Motor neuron (in vitro differentiated cells): ENCODE results near the gene NLGN4X. TPM values are rescaled to one million over a fixed set of nuclear protein-coding genes. Genes with fewer than 3 reads are reported as not detected.
"Not testable (repeated sequence)": the region's sequence is repeated elsewhere in the genome, so short reads cannot be mapped to it uniquely, and the experiment has no call there.

Experiments used
- ATAC-seq, 8 experiments: fragments of 200-7000 bp; cut with Tn5 transposase; replicated peaks in 6 of 8; 2 replicates each; pipeline ENCODE4 v1.8.0; 2021; ENCODE audit warnings: mild to moderate bottlenecking in 8 of 8, moderate library complexity in 8 of 8
- H3K27ac ChIP-seq, 2 donors: fragments of 250-450 bp; sonication (Bioruptor Pico); 2 replicates each; pipeline ENCODE4 v1.9.0; 2021; ENCODE audit warnings: antibody characterized with exemption in 2 of 2, mild to moderate bottlenecking in 2 of 2, moderate library complexity in 1 of 2
- H3K4me1 ChIP-seq, 2 donors: fragments of 250-450 bp; sonication (Bioruptor Pico); replicated peaks in 1 of 2; 2 replicates each; pipeline ENCODE4 v1.6.1; 2021; ENCODE audit warnings: antibody characterized with exemption in 2 of 2, mild to moderate bottlenecking in 2 of 2, moderate library complexity in 1 of 2
- H3K4me3 ChIP-seq, 5 donors: fragments of 250-450 bp; sonication (Bioruptor Pico); 2 replicates each; pipeline ENCODE4 v1.9.0; 2021; ENCODE audit warnings: antibody characterized with exemption in 5 of 5, mild to moderate bottlenecking in 5 of 5, moderate library complexity in 4 of 5
- WGBS, 10 experiments: fragments of 450-650 bp; shearing (Covaris generic); methylation state at CpG; one replicate each; pipeline ENCODE4 v1.0.0; 2022; 5-methylcytosine and 5-hydroxymethylcytosine counted together
- in situ Hi-C, 9 experiments: fragments of 400-800 bp; cut with MboI; loops; one replicate each; pipeline ENCODE4 v1.15.0; 2021; ENCODE audit warnings: low sequenced_read_pairs in 9 of 9, low pct_unique_long_range_greater_than_20kb in 2 of 9; ENCODE audit not compliant: unreplicated experiment in 9 of 9
- total RNA-seq, 8 experiments: library from RNA; unstranded; fragments of 300-600 nt; gene quantifications; 2 replicates each; pipeline versions ENCODE4 v1.2.3 to v1.2.4, GENCODE V29; 2022

NLGN4X gene
- total RNA-seq, 8 experiments from 2014 or later, result 0.15 to 49.2 (median 20.0) TPM

DNA sequence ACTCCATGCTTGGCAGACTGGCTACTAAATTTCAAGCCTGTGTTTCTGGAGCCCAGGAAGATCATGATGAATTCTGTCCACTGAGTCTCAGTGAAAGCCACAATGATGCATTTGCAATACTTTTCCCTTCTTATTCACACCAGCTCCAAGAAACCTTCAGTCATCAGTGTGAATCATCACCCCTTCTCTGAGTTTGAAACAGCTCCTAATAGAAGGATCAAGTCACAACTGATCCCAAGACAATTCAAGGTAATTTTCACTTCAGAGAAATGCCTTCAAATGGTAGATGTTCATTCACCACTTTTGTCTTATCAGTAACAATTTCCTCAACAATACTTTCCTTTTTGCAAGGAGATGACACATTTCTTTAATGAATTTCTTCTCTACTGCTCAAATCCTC is 257.4 kb downstream of the NLGN4X start:
- Histone ChIP-seq H3K4me3 (no peak overlapping the region), H3K4me1 (no peaks in the 10 kb centered on the region), H3K27ac (no peak overlapping the region)
- in situ Hi-C loops, result no loop called here
- ATAC-seq, result no peak

DNA sequence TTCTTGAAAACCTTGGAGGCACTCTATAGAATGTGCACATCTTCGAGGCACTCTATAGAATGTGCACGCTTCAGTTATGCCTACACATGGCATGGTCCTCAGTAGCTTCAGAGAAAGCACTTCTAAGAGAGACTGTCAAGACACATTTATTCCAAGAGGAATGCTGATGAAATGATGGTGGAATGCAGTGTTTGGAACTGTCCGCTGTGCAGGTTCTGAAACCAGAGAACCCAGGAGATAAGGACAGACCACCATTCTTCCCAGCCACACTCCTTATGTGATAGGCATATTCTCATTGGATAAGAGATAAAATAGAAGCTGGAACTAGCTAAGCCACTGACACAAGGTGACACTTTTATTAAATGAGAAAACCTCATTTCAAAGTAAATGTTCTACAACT is 263.3 kb downstream of the NLGN4X start:
- no peak for ATAC-seq
- H3K4me3 ChIP-seq, result no peak overlapping the region
- no peak overlapping the region for H3K27ac ChIP-seq
- 0 to 100% (median 100%) methylated on average over 1 to 3 of the region's 3 CpGs; no CpG with 5 or more reads in 7 of the 10 experiments for WGBS, 10 experiments
- H3K4me1 ChIP-seq, result no peaks in the 10 kb centered on the region
- in situ Hi-C loops, result no loop called here

GRCh38 chrX:5959286-5959685 is 269.4 kb downstream of the NLGN4X start:
- in situ Hi-C loops, result no loop called here
- H3K27ac ChIP-seq, result no peak overlapping the region
- H3K4me3 ChIP-seq, result no peak overlapping the region
- ATAC-seq, result no peak
- WGBS, 10 experiments, result 0 to 95% (median 20%) methylated on average over 1 to 2 of the region's 2 CpGs; no CpG with 5 or more reads in 5 of the 10 experiments
- no peaks in the 10 kb centered on the region for H3K4me1 ChIP-seq

DNA sequence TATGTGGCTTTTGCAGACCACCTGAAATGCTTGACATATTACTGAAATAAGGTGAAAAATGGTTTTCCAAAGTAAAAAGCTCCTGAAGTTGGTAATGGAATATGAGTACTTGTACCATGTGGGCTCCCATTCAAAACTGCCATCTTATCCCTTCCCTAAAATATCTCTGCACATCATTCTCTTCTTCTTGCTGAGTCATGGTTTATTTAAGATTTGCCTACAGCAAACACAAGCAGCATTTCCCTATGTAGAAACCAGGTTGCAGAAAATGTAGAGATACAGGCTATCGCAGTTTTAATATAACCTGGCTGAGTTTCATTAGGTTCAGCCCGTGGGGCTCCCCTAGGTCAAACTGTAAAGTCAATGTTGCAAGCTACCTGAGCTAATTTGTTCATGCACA is 270.1 kb downstream of the NLGN4X start:
- H3K27ac ChIP-seq, result no peak overlapping the region
- in situ Hi-C loops, result no loop called here
- H3K4me1 ChIP-seq, result no peaks in the 10 kb centered on the region
- WGBS, 10 experiments, result 0% methylated on average over 1 of the region's 2 CpGs; no CpG with 5 or more reads in 9 of the 10 experiments
- no peak for ATAC-seq
- no peak overlapping the region for H3K4me3 ChIP-seq

DNA sequence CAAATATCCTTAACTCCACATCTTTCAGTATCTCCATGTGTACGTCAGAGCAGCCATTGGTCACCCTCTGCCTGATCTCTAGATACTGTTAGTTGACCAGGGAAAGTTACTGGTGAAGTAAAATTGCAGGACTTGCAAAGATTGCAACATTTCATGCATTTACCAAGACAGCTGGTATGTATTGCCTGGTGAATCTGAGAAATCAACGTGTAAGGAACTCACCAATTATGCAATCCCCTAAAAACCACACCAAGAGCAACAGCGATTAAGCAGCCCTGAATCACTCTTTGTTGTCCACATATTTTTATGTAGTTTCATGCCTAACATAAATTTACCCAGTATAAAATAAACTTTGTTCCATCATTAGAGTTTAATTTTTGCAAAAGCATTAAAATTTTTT is 271.2 kb downstream of the NLGN4X start:
- 0 to 100% (median 71%) methylated on average over 1 to 3 of the region's 3 CpGs; no CpG with 5 or more reads in 3 of the 10 experiments for WGBS, 10 experiments
- Histone ChIP-seq H3K4me1 (no peaks in the 10 kb centered on the region), H3K4me3 (no peak overlapping the region), H3K27ac (no peak overlapping the region)
- ATAC-seq, result no peak
- in situ Hi-C loops, result no loop called here

- in situ Hi-C loops, result no loop called here
- no peak overlapping the region for H3K27ac ChIP-seq
- peak in 5 of 8 experiments; percentile 45 to 77 (median 73) for ATAC-seq
- H3K4me3 ChIP-seq, result no peak overlapping the region
- H3K4me1 ChIP-seq, result no peaks in the 10 kb centered on the region
- WGBS, 10 experiments, result 0 to 53% (median 5%) methylated on average over 1 to 5 of the region's 6 CpGs; no CpG with 5 or more reads in 3 of the 10 experiments
Measured at GRCh38 chrX:5936438-5936837, 292.2 kb downstream of the NLGN4X start.

GRCh38 chrX:5928224-5928623 is 300.4 kb downstream of the NLGN4X start:
- Histone ChIP-seq H3K4me1 (no peaks in the 10 kb centered on the region), H3K27ac (no peak overlapping the region), H3K4me3 (no peak overlapping the region)
- in situ Hi-C loops, result no loop called here
- ATAC-seq, result peak in 5 of 8 experiments; percentile 38 to 59 (median 41)
- 40 to 83% (median 58%) methylated on average over 1 to 2 of the region's 2 CpGs; no CpG with 5 or more reads in 6 of the 10 experiments for WGBS, 10 experiments

GRCh38 chrX:5916945-5917344 is 311.7 kb downstream of the NLGN4X start:
- no peaks in the 10 kb centered on the region for H3K4me1 ChIP-seq
- no peak for ATAC-seq
- whole genome bisulfite sequencing, 10 experiments, result 100% methylated on average over 1 of the region's 5 CpGs; no CpG with 5 or more reads in 9 of the 10 experiments
- in situ Hi-C loops, result no loop called here
- H3K27ac ChIP-seq, result no peak overlapping the region
- no peak overlapping the region for H3K4me3 ChIP-seq

- H3K27ac ChIP-seq, result no peak overlapping the region
- WGBS, 10 experiments, result 0 to 100% (median 0%) methylated on average over 1 of the region's 1 CpG; no CpG with 5 or more reads in 7 of the 10 experiments
- H3K4me1 ChIP-seq, result no peaks in the 10 kb centered on the region
- no peak overlapping the region for H3K4me3 ChIP-seq
- in situ Hi-C loops, result no loop called here
- no peak for ATAC-seq
Measured at GRCh38 chrX:5915783-5916182, 312.9 kb downstream of the NLGN4X start.

GRCh38 chrX:5907207-5907606 is 321.5 kb downstream of the NLGN4X start:
- 100% methylated on average over 1 of the region's 6 CpGs; no CpG with 5 or more reads in 9 of the 10 experiments for WGBS, 10 experiments
- in situ Hi-C loops, result no loop called here
- H3K4me1 ChIP-seq, result no peaks in the 10 kb centered on the region
- H3K4me3 ChIP-seq, result no peak overlapping the region
- peak in 1 of 8 experiments; percentile 64 for ATAC-seq
- H3K27ac ChIP-seq, result no peak overlapping the region

DNA sequence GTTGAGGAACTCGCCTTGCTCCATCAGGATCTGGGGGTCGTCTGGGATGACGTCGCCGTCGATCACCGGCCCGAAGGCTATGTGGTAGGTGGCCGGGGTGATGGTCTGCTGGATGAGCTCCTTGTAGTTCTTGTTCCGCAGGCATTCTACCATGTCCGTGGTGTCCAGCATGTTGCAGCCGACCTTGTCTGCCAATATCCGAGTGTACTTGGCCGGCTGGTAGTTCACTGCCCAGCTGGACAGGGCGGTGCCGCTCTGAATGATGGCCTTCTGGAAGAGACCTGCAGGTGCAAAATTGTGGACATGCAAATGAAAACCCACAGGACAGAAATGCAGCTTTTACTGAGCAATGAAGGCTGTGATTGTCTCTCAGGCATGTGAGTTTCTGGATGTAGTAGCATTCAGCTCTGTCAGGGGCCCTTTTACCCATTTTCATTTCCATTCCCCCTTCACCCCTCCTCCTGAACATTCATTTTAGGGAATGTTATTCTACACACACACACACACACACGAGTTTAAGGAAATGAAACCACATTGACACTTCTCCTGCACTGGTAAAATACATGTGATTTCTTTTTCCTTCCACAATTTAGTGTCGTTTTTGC is 325.0 kb downstream of the NLGN4X start:
- H3K4me1 ChIP-seq, H3K27ac ChIP-seq, ATAC-seq, in situ Hi-C loops, H3K4me3 ChIP-seq: not testable (repeated sequence)
- WGBS, 10 experiments, result 0 to 60% (median 21%) methylated on average over 1 to 2 of the region's 18 CpGs; no CpG with 5 or more reads in 6 of the 10 experiments

GRCh38 chrX:5898463-5898862 is 330.2 kb downstream of the NLGN4X start:
- in situ Hi-C loops, result no loop called here
- H3K4me1 ChIP-seq, result no peaks in the 10 kb centered on the region
- 100% methylated on average over 1 of the region's 9 CpGs; no CpG with 5 or more reads in 9 of the 10 experiments for WGBS, 10 experiments
- H3K27ac ChIP-seq, result no peak overlapping the region
- no peak for ATAC-seq
- H3K4me3 ChIP-seq, result no peak overlapping the region

DNA sequence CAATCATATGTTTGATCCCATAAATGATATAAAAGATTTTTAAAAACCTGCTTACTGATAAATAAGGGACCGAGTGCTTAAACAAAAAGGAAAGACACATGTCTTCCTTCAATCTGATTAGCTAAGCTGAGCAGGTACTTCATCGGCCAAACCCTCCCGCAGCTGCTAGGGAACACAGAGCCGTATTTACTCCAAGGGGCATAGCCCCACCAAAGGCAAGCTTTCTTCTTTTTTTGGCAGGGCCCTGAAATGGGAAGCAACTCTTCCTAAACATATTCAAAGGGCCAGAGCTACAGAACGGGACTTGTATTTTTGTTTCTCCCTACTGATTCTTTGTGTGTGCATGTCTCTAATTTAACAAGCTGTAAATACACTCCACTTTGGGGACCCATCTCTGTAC is 337.3 kb downstream of the NLGN4X start:
- H3K27ac ChIP-seq, result no peak overlapping the region
- WGBS, 10 experiments, result 95 to 100% (median 100%) methylated on average over 1 to 5 of the region's 5 CpGs; no CpG with 5 or more reads in 6 of the 10 experiments
- no peak for ATAC-seq
- H3K4me3 ChIP-seq, result no peak overlapping the region
- no peaks in the 10 kb centered on the region for H3K4me1 ChIP-seq
- in situ Hi-C loops, result no loop called here

GRCh38 chrX:5876984-5877596 is 351.6 kb downstream of the NLGN4X start:
- H3K27ac ChIP-seq, result no peak overlapping the region
- 0 to 92% (median 33%) methylated on average over 1 to 12 of the region's 12 CpGs; no CpG with 5 or more reads in 1 of the 10 experiments for WGBS, 10 experiments
- in situ Hi-C loops, result no loop called here
- H3K4me1 ChIP-seq, result no peaks in the 10 kb centered on the region
- peak in 1 of 8 experiments; percentile 24 for ATAC-seq
- H3K4me3 ChIP-seq, result no peak overlapping the region
